GM12801 (cell line): ENCODE data around the gene RAB3GAP1.

Source experiments
- CTCF ChIP-seq: IDR thresholded peaks from one replicate; pipeline ENCODE4 v1.5.1; 2011; ENCODE audit warnings: control low read depth; ENCODE audit not compliant: insufficient read length; ENCODE audit errors: extremely low read depth

The RAB3GAP1 gene

GRCh38 chr2:135212757-135213156 lies 160.7 kb downstream of the RAB3GAP1 start:
- no peak for TF ChIP-seq CTCF

GRCh38 chr2:135218426-135218825 lies 166.3 kb downstream of the RAB3GAP1 start:
- no peak for TF ChIP-seq CTCF

GRCh38 chr2:135219226-135219625 lies 167.1 kb downstream of the RAB3GAP1 start:
- TF ChIP-seq CTCF: no peak
